H1 (cell line): ENCODE data around the gene PLCL2. TPM values are rescaled to one million over a fixed set of nuclear protein-coding genes. Genes with fewer than 3 reads are reported as not detected.

Experiments
- CTCF ChIA-PET: fragments of 300-600 bp; sonication (Branson Sonifier 250); formaldehyde crosslinking; loops from one replicate; lab custom pipeline; 2021; ENCODE audit not compliant: partially characterized antibody; lab: Charles Lee
- POLR2A ChIA-PET: fragments of 300-600 bp; sonication (Branson Sonifier 250); formaldehyde crosslinking; loops from one replicate; lab custom pipeline; 2021; ENCODE audit warnings: inconsistent platforms; ENCODE audit not compliant: partially characterized antibody; lab: Charles Lee
- DNase-seq, 2 experiments: peaks; one replicate each; pipeline versions ENCODE4 v3.0.0 to v3.0.0-alpha.2; 2010 to 2022; ENCODE audit warnings: low spot score in 2 of 2, low read depth in 1 of 2, mixed read lengths in 1 of 2
- FAIRE-seq: peaks from 2 replicates; lab custom pipeline; 2011; peaks lifted over from hg19 to GRCh38; lab: Jason Lieb, UNC
- H2AFZ ChIP-seq: 2 replicates; pipeline ENCODE4 v1.8.1; 2012; ENCODE audit warnings: low read length, inconsistent platforms
- H2AK5ac ChIP-seq: 2 replicates; pipeline ENCODE4 v1.6.1; 2013; ENCODE audit warnings: low read depth, low read length
- H2BK120ac ChIP-seq: replicated peaks from 2 replicates; pipeline ENCODE3; 2013; ENCODE audit warnings: low read depth, low read length, inconsistent platforms
- H2BK12ac ChIP-seq: 2 replicates; pipeline ENCODE4 v1.6.1; 2013; ENCODE audit warnings: low read depth, low read length
- H2BK15ac ChIP-seq: 2 replicates; pipeline ENCODE4 v1.6.1; 2013; ENCODE audit warnings: low read length
- H2BK20ac ChIP-seq: 2 replicates; pipeline ENCODE4 v1.6.1; 2013; ENCODE audit warnings: low read length
- H2BK5ac ChIP-seq: 2 replicates; pipeline ENCODE4 v1.6.1; 2013; ENCODE audit warnings: low read depth, low read length
- H3K14ac ChIP-seq: 2 replicates; pipeline ENCODE4 v1.6.1; 2013; ENCODE audit warnings: inconsistent platforms; ENCODE audit not compliant: insufficient read length
- H3K18ac ChIP-seq: 2 replicates; pipeline ENCODE4 v1.6.1; 2013; ENCODE audit warnings: low read length; ENCODE audit errors: extremely low read depth
- H3K23ac ChIP-seq: 2 replicates; pipeline ENCODE4 v1.6.1; 2013; ENCODE audit warnings: inconsistent platforms; ENCODE audit not compliant: insufficient read length
- H3K23me2 ChIP-seq: 2 replicates; pipeline ENCODE4 v1.6.1; 2013; ENCODE audit warnings: low read depth, low read length
- H3K27ac ChIP-seq: 2 replicates; pipeline ENCODE4 v1.6.1; 2011; ENCODE audit warnings: low read depth, low read length, inconsistent platforms
- H3K27me3 ChIP-seq, 4 experiments: replicated peaks in 1 of 4; 1 replicate in 1 of 4; 2 replicates in 3 of 4; pipeline versions ENCODE4 v1.6.1 to v1.8.1; 2011 to 2013; ENCODE audit warnings: low read length in 3 of 4, mild to moderate bottlenecking in 3 of 4, inconsistent platforms in 2 of 4, mixed read lengths in 2 of 4, moderate library complexity in 1 of 4; ENCODE audit not compliant: control insufficient read depth in 3 of 4, insufficient read depth in 3 of 4; ENCODE audit errors: extremely low read depth in 1 of 4
- H3K36me3 ChIP-seq, 4 experiments: 2 replicates each; pipeline versions ENCODE4 v1.6.1 to v1.8.1; 2011 to 2013; ENCODE audit warnings: mild to moderate bottlenecking in 4 of 4, low read length in 3 of 4, moderate library complexity in 2 of 4, control low read depth in 1 of 4, inconsistent platforms in 1 of 4; ENCODE audit not compliant: insufficient read depth in 4 of 4, control insufficient read depth in 2 of 4
- H3K4ac ChIP-seq: replicated peaks from 2 replicates; pipeline ENCODE3; 2013; ENCODE audit warnings: low read length, low read depth, mixed read lengths, inconsistent platforms; ENCODE audit not compliant: insufficient read length
- H3K4me1 ChIP-seq, 4 experiments: replicated peaks in 1 of 4; 1 replicate in 1 of 4; 2 replicates in 3 of 4; pipeline versions ENCODE4 v1.6.1 to v1.8.1; 2011 to 2013; ENCODE audit warnings: low read length in 3 of 4, inconsistent platforms in 2 of 4, mixed read lengths in 1 of 4; ENCODE audit not compliant: insufficient read depth in 4 of 4, control insufficient read depth in 3 of 4
- H3K4me2 ChIP-seq, 2 experiments: 2 replicates each; pipeline versions ENCODE4 v1.6.1 to v1.8.1; 2011 to 2013; ENCODE audit warnings: low read depth in 2 of 2, low read length in 2 of 2, control low read depth in 1 of 2, inconsistent platforms in 1 of 2, mild to moderate bottlenecking in 1 of 2; ENCODE audit not compliant: insufficient read depth in 1 of 2
- H3K4me3 ChIP-seq, 4 experiments: fragments of 200-600, 300-600 bp in 1 of 4; sonication (generic), shearing (Covaris generic), sonication (Bioruptor Twin) in 1 of 4; 2 replicates each; pipeline versions ENCODE4 v1.5.1 to v1.8.1; 2011 to 2016; ENCODE audit warnings: low read length in 4 of 4, low read depth in 3 of 4, control low read depth in 2 of 4, inconsistent platforms in 2 of 4, mild to moderate bottlenecking in 2 of 4, mixed read lengths in 1 of 4, moderate library complexity in 1 of 4; ENCODE audit not compliant: insufficient read depth in 2 of 4; ENCODE audit errors: extremely low read depth in 1 of 4
- H3K56ac ChIP-seq: replicated peaks from 2 replicates; pipeline ENCODE3; 2013; ENCODE audit warnings: low read depth, mild to moderate bottlenecking, mixed read lengths, low read length, inconsistent platforms; ENCODE audit not compliant: insufficient read length
- H3K79me1 ChIP-seq: 2 replicates; pipeline ENCODE4 v1.6.1; 2013; ENCODE audit warnings: low read depth, low read length, control low read depth
- H3K79me2 ChIP-seq, 2 experiments: 2 replicates each; pipeline versions ENCODE4 v1.6.1 to v1.8.1; 2012 to 2013; ENCODE audit warnings: low read length in 2 of 2, mild to moderate bottlenecking in 2 of 2, inconsistent platforms in 1 of 2; ENCODE audit not compliant: insufficient read depth in 2 of 2, control insufficient read depth in 1 of 2
- H3K9ac ChIP-seq, 4 experiments: replicated peaks in 1 of 4; 1 replicate in 1 of 4; 2 replicates in 3 of 4; pipeline versions ENCODE4 v1.6.1 to v1.8.1; 2011 to 2013; ENCODE audit warnings: low read depth in 3 of 4, low read length in 3 of 4, control low read depth in 2 of 4, mild to moderate bottlenecking in 2 of 4, moderate library complexity in 2 of 4, inconsistent platforms in 1 of 4; ENCODE audit errors: extremely low read depth in 1 of 4
- H3K9me3 ChIP-seq, 2 experiments: 2 replicates each; pipeline versions ENCODE4 v1.6.1 to v1.8.1; 2012 to 2013; ENCODE audit warnings: mild to moderate bottlenecking in 2 of 2, moderate library complexity in 2 of 2, control low read depth in 1 of 2, inconsistent platforms in 1 of 2, low read depth in 1 of 2, low read length in 1 of 2, mixed read lengths in 1 of 2; ENCODE audit not compliant: insufficient read depth in 2 of 2
- H4K20me1 ChIP-seq, 2 experiments: replicated peaks in 1 of 2; 2 replicates each; pipeline versions ENCODE3 to v1.8.1; 2011 to 2013; ENCODE audit warnings: inconsistent platforms in 2 of 2, low read length in 2 of 2, mild to moderate bottlenecking in 1 of 2; ENCODE audit not compliant: insufficient read depth in 2 of 2, control insufficient read depth in 1 of 2
- H4K5ac ChIP-seq: 2 replicates; pipeline ENCODE4 v1.6.1; 2013; ENCODE audit warnings: low read length, low read depth, mixed read lengths, inconsistent platforms; ENCODE audit not compliant: insufficient read length
- H4K8ac ChIP-seq: 2 replicates; pipeline ENCODE4 v1.8.0; 2013; ENCODE audit warnings: mild to moderate bottlenecking, moderate library complexity, low read length, inconsistent platforms; ENCODE audit not compliant: insufficient read depth; ENCODE audit errors: extremely low read depth
- H4K91ac ChIP-seq: replicated peaks from 2 replicates; pipeline ENCODE3; 2013; ENCODE audit warnings: low read length, mixed read lengths, inconsistent platforms; ENCODE audit not compliant: insufficient read length
- BACH1 ChIP-seq: IDR thresholded peaks from 2 replicates; pipeline ENCODE4 v1.6.1; 2012; ENCODE audit warnings: low read length, improper control_type of control experiment
- EZH2 ChIP-seq: fragments of 200-600 bp; sonication (generic); IDR thresholded peaks from 2 replicates; pipeline ENCODE4 v1.7.1; 2012; ENCODE audit warnings: low read depth, mild to moderate bottlenecking, moderate library complexity, low read length, inconsistent platforms; ENCODE audit not compliant: severe bottlenecking
- KDM5A ChIP-seq: fragments of 200-600 bp; IDR thresholded peaks from 2 replicates; pipeline ENCODE4 v1.7.1; 2012; ENCODE audit warnings: mild to moderate bottlenecking, low read length, inconsistent platforms, mixed read lengths
- POU5F1 ChIP-seq: IDR thresholded peaks from 2 replicates; pipeline ENCODE4 v1.6.1; 2011; ENCODE audit warnings: low read depth, mild to moderate bottlenecking, low read length, moderate library complexity
- TBP ChIP-seq: IDR thresholded peaks from 2 replicates; pipeline ENCODE4 v1.6.1; 2011; ENCODE audit warnings: low read depth, low read length, improper control_type of control experiment
- WGBS, 2 experiments: shearing (Covaris generic) in 1 of 2; methylation state at CpG; one replicate each; pipeline versions ENCODE4 v1.1.6 to v1.1.7; 2013 to 2015; ENCODE audit warnings: low lambda C conversion rate in 2 of 2, mixed read lengths in 2 of 2, inconsistent platforms in 1 of 2, low coverage in 1 of 2, missing lambda C conversion rate in 1 of 2; ENCODE audit not compliant: insufficient replicate concordance in 2 of 2, insufficient coverage in 1 of 2, insufficient read length in 1 of 2; ENCODE audit errors: extremely low coverage in 1 of 2, missing lambda C conversion rate in 1 of 2; 5-methylcytosine and 5-hydroxymethylcytosine counted together
- polyA plus RNA-seq, 7 experiments: library from polyadenylated mRNA; depleted of rRNA in 3 of 7; stranded (reverse) in 5 of 7; unstranded in 2 of 7; fragments of >200 nt in 5 of 7; fragments of 200-250 nt in 2 of 7; gene quantifications; 1 replicate in 5 of 7; 2 replicates in 1 of 7; 4 replicates in 1 of 7; pipeline versions ENCODE4 v1.2.1 to v1.2.3, GENCODE V29; 2011 to 2013; ENCODE audit warnings: missing spikeins in 2 of 7, mixed read lengths in 2 of 7
- total RNA-seq: library from RNA; stranded (reverse); fragmentation: NEBNext Ultra II Directional; extraction: Animal tissue kit (Norgen Biotek cat#: 25700); gene quantifications from 2 replicates; pipeline ENCODE4 v1.2.1, GENCODE V29; 2021
- TF ChIP-seq, protein P1 (sequence below): IDR thresholded peaks from 2 replicates; pipeline ENCODE4 v1.6.1; 2012; ENCODE audit warnings: inconsistent platforms

PLCL2 gene
- total and polyA plus RNA-seq, 2 of the 8 experiments (the other 6 are each of a cell fraction or from before 2014, with no cell fraction given): 3.5 to 6.8 TPM

DNA sequence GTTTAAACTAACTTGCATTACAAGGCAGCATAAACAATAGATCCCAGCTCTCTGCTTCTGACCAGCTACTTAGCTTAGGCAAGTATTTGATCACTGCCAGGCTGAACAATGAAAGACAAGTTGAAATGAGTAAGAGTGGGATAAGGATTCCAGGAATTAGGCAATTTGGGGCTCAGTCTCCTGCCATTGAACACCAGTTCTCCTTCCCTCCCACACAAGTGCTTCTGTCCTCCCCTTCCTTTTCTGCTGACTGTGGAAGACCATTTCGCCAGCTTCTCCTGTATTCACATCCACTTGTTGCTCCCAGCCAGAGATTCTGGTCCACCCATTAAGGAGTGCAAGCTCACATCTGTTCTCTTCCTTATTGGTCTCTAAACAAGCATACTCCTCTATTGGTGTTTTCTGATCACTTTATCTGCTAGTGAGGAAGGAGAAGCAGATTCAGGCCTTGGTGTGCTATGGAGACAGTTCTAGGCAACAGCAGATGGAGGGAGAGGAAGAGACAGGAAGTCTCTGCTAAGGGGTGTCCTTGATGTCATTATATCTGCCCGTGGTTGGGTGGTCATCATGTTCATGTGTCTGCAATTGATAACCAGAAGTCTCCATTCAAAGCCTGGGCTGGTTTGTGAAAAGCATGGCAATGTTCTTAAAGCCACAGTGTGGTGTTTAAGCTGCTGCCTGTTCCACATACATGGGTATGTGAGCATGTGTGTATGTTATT, 121.5 kb downstream of the PLCL2 start:
- Histone ChIP-seq H4K8ac (no peak overlapping the region), H3K79me1 (no peaks in the 10 kb centered on the region; the same call in 1 of the 2 replicates), H3K4ac (no peak overlapping the region), H2AK5ac (no peak overlapping the region), H3K4me3 (no peak overlapping the region), H2BK20ac (no peak overlapping the region), H4K5ac (no peak overlapping the region), H3K23me2 (no peaks in the 10 kb centered on the region), H3K27me3 (peaks cover 10 to 40% (median 35%) of the 10 kb centered on the region in 4 experiments), H2AFZ (no peak overlapping the region), H2BK15ac (no peak overlapping the region), H3K79me2 (peaks cover 0 to 5% of the 10 kb centered on the region in 2 experiments; a peak in 2 of 4 replicates), H3K27ac (no peak overlapping the region), H3K9me3 (peaks cover 2 to 4% of the 10 kb centered on the region in 2 experiments; a peak in 1 of 4 replicates), H2BK12ac (no peak overlapping the region), H2BK5ac (no peak overlapping the region), H3K23ac (no peak overlapping the region), H4K91ac (no peak overlapping the region), H3K4me2 (no peak overlapping the region; a peak in 2 of 4 replicates), H4K20me1 (peaks cover 14 to 16% of the 10 kb centered on the region in 2 experiments), H2BK120ac (no peak overlapping the region), H3K4me1 (peaks cover 0 to 11% (median 6%) of the 10 kb centered on the region in 4 experiments; a peak in 3 of 7 replicates), H3K9ac (no peak overlapping the region), H3K18ac (no peak overlapping the region), H3K36me3 (peaks cover 0 to 8% (median 0%) of the 10 kb centered on the region in 4 experiments; a peak in 2 of 8 replicates), H3K56ac (no peak overlapping the region), H3K14ac (no peak overlapping the region)
- ChIA-PET CTCF (interaction anchor here (0.6 to 1.0 kb wide), 3 partner anchors 11 to 22 kb away, joined by 3 read pairs; no protein-coding TSS in a partner anchor), POLR2A (no interaction called here)
- no peak for DNase-seq
- no peak for FAIRE-seq
- 83% methylated on average over 2 of the region's 2 CpGs; no CpG with 5 or more reads in 1 of the 2 experiments for WGBS, 2 experiments
- TF ChIP-seq KDM5A (no peak), TBP (no peak), POU5F1 (no peak), BACH1 (no peak), EZH2 (no peak)
- TF ChIP-seq, protein P1, sequence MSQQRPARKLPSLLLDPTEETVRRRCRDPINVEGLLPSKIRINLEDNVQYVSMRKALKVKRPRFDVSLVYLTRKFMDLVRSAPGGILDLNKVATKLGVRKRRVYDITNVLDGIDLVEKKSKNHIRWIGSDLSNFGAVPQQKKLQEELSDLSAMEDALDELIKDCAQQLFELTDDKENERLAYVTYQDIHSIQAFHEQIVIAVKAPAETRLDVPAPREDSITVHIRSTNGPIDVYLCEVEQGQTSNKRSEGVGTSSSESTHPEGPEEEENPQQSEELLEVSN: no peak
